HFFc6 (cell line): ENCODE measurements around the gene TTBK2. TPM values are rescaled to one million over a fixed set of nuclear protein-coding genes. Genes with fewer than 3 reads are reported as not detected.

ENCODE experiments used
- DNase-seq: peaks from one replicate; pipeline ENCODE4 v3.0.0-alpha.2; 2018
- H3K27ac Mint-ChIP-seq: 2 replicates; pipeline ENCODE4 v1.8.0; 2020; ENCODE audit warnings: mild to moderate bottlenecking, mixed read lengths
- H3K27me3 Mint-ChIP-seq: 2 replicates; pipeline ENCODE4 v1.8.0; 2021; ENCODE audit warnings: mild to moderate bottlenecking, moderate library complexity, mixed read lengths; ENCODE audit not compliant: insufficient read depth
- H3K36me3 Mint-ChIP-seq: 2 replicates; pipeline ENCODE4 v1.8.0; 2021; ENCODE audit warnings: low read depth, mixed read lengths
- H3K4me1 Mint-ChIP-seq: 2 replicates; pipeline ENCODE4 v1.8.0; 2020; ENCODE audit warnings: low read depth, mixed read lengths
- H3K4me3 Mint-ChIP-seq: 2 replicates; pipeline ENCODE4 v1.8.0; 2020; ENCODE audit warnings: mild to moderate bottlenecking, moderate library complexity, mixed read lengths
- H3K9me3 Mint-ChIP-seq: 2 replicates; pipeline ENCODE4 v1.8.0; 2020; ENCODE audit warnings: mild to moderate bottlenecking, mixed read lengths
- CTCF ChIP-seq: fragments of 200-600 bp; sonication (generic); IDR thresholded peaks from 2 replicates; pipeline ENCODE4 v1.5.0; 2021; ENCODE audit warnings: antibody characterized with exemption, mild to moderate bottlenecking
- total RNA-seq, 6 experiments: library from RNA; stranded (reverse); fragmentation: NEBNext Ultra II Directional; extraction: Animal tissue kit (Norgen Biotek cat#: 25700); gene quantifications; 2 replicates in 1 of 6; 3 replicates in 5 of 6; pipeline ENCODE4 v1.2.3, GENCODE V29; 2021

TTBK2 gene
- total RNA-seq, 6 experiments from 2014 or later, result 9.4 to 12.6 (median 10.2) TPM

- no peak for TF ChIP-seq CTCF
- DNase-seq, result no peak
- Mint-ChIP-seq H3K4me1 (no peaks in the 10 kb centered on the region), H3K9me3 (no peaks in the 10 kb centered on the region), H3K27ac (no peak overlapping the region), H3K27me3 (no peaks in the 10 kb centered on the region), H3K4me3 (no peak overlapping the region), H3K36me3 (peaks cover 5% of the 10 kb centered on the region; the same call in 1 of the 2 replicates)
Measured at GRCh38 chr15:42786978-42787377, 133.6 kb downstream of the TTBK2 start.

- TF ChIP-seq CTCF, result no peak
- DNase-seq, result no peak
- no peaks in the 10 kb centered on the region for H3K27me3 Mint-ChIP-seq
- H3K4me3 Mint-ChIP-seq, result no peak overlapping the region
- H3K4me1 Mint-ChIP-seq, result no peaks in the 10 kb centered on the region
- peaks cover 5% of the 10 kb centered on the region; the same call in 1 of the 2 replicates for H3K36me3 Mint-ChIP-seq
- H3K27ac Mint-ChIP-seq, result no peak overlapping the region
- no peaks in the 10 kb centered on the region for H3K9me3 Mint-ChIP-seq
Measured at GRCh38 chr15:42785569-42785968, 135.0 kb downstream of the TTBK2 start.

- Mint-ChIP-seq H3K27ac (no peak overlapping the region), H3K27me3 (no peaks in the 10 kb centered on the region), H3K36me3 (peaks cover 5% of the 10 kb centered on the region; the same call in 1 of the 2 replicates), H3K4me3 (no peak overlapping the region), H3K4me1 (no peaks in the 10 kb centered on the region), H3K9me3 (no peaks in the 10 kb centered on the region)
- TF ChIP-seq CTCF, result no peak
- no peak for DNase-seq
Measured at GRCh38 chr15:42784705-42785104, 135.9 kb downstream of the TTBK2 start.

- no peak for TF ChIP-seq CTCF
- no peak overlapping the region for H3K27ac Mint-ChIP-seq
- H3K27me3 Mint-ChIP-seq, result no peaks in the 10 kb centered on the region
- H3K9me3 Mint-ChIP-seq, result no peaks in the 10 kb centered on the region
- H3K4me1 Mint-ChIP-seq, result no peaks in the 10 kb centered on the region
- peaks cover 5% of the 10 kb centered on the region; the same call in 1 of the 2 replicates for H3K36me3 Mint-ChIP-seq
- no peak for DNase-seq
- H3K4me3 Mint-ChIP-seq, result no peak overlapping the region
Measured at GRCh38 chr15:42782716-42783115, 137.9 kb downstream of the TTBK2 start.

GRCh38 chr15:42775416-42775815, 145.2 kb downstream of the TTBK2 start:
- H3K27ac Mint-ChIP-seq, result no peak overlapping the region
- no peak for TF ChIP-seq CTCF
- no peaks in the 10 kb centered on the region for H3K9me3 Mint-ChIP-seq
- H3K4me3 Mint-ChIP-seq, result no peak overlapping the region
- no peaks in the 10 kb centered on the region for H3K36me3 Mint-ChIP-seq
- H3K27me3 Mint-ChIP-seq, result no peaks in the 10 kb centered on the region; the same call in 1 of the 2 replicates
- no peaks in the 10 kb centered on the region for H3K4me1 Mint-ChIP-seq
- DNase-seq, result no peak

- peaks cover 10% of the 10 kb centered on the region for H3K36me3 Mint-ChIP-seq
- H3K4me1 Mint-ChIP-seq, result no peaks in the 10 kb centered on the region
- H3K9me3 Mint-ChIP-seq, result no peaks in the 10 kb centered on the region
- no peaks in the 10 kb centered on the region; the same call in 1 of the 2 replicates for H3K27me3 Mint-ChIP-seq
- no peak overlapping the region for H3K4me3 Mint-ChIP-seq
- TF ChIP-seq CTCF, result no peak
- H3K27ac Mint-ChIP-seq, result no peak overlapping the region
- no peak for DNase-seq
Measured at GRCh38 chr15:42772901-42773300, 147.7 kb downstream of the TTBK2 start.
